Measurements from ENCODE around the gene PLXDC2.
A peak's percentile ranks its signal among the peaks of the same experiment; 100 is the strongest.
"Not testable (repeated sequence)": the region's sequence is repeated elsewhere in the genome, so short reads cannot be mapped to it uniquely, and the experiment has no call there.

Gene PLXDC2

DNA sequence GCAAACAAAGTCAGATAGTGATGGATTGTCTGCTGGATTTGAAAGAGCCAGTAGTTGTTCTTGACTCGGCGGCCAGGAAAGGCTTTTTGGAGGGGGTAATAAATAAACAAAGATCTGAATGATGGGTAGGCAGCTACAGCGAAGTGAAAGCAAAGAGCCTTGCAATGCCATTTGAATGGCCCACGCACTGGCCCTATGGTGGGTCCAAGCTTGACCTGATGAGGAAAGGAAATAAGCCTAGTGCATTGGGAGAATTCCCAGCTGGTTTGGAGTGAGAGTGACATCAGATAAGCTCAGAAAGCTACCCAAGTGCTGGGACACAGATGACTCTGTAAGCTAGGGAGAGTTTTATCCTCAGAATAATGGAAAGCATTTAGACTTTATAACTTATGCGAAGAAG lies 365.2 kb downstream of the PLXDC2 start:
- H3K27me3 ChIP-seq (replicated peaks), result no peaks in the 10 kb centered on the region
- in situ Hi-C loops (cut with HindIII; ENCODE audit: low pct_ligation_motif_present, low sequenced_read_pairs), result no loop called here
- H3K4me3 ChIP-seq (ENCODE audit: low read depth, low read length), result no peak overlapping the region
- no peak for DNase-seq
- no peaks in the 10 kb centered on the region for H3K36me3 ChIP-seq (replicated peaks)
- TF ChIP-seq, protein P1, sequence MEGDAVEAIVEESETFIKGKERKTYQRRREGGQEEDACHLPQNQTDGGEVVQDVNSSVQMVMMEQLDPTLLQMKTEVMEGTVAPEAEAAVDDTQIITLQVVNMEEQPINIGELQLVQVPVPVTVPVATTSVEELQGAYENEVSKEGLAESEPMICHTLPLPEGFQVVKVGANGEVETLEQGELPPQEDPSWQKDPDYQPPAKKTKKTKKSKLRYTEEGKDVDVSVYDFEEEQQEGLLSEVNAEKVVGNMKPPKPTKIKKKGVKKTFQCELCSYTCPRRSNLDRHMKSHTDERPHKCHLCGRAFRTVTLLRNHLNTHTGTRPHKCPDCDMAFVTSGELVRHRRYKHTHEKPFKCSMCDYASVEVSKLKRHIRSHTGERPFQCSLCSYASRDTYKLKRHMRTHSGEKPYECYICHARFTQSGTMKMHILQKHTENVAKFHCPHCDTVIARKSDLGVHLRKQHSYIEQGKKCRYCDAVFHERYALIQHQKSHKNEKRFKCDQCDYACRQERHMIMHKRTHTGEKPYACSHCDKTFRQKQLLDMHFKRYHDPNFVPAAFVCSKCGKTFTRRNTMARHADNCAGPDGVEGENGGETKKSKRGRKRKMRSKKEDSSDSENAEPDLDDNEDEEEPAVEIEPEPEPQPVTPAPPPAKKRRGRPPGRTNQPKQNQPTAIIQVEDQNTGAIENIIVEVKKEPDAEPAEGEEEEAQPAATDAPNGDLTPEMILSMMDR (IDR thresholded peaks at IDR 0.05; ENCODE audit: low read depth, low read length, missing control alignments), result no peak
- no peak overlapping the region for H3K27ac ChIP-seq

DNA sequence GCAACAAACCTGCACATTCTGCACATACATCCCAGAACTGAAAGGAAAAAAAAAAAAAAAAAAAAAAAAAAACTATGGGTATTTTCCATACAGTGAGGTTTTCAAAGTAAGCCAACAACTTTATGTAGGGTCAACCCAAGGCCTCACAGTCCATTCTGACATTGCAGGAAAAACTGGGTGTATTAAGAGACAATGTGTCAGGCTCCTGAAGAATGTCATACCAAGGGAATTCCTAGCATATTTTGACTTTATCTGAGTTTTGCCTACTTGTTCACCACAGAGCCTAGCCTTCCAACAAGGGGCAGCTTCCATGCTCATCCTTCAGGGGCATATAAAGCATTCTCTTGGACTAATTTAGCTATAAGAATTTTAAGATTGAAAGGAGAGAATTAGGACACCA lies 368.9 kb downstream of the PLXDC2 start:
- peak; percentile 1 for DNase-seq
- Histone ChIP-seq H3K27ac (no peak overlapping the region), H3K4me3 (ENCODE audit: low read depth, low read length) (no peak overlapping the region), H3K36me3 (replicated peaks) (no peaks in the 10 kb centered on the region), H3K27me3 (replicated peaks) (no peaks in the 10 kb centered on the region)
- TF ChIP-seq, protein P1 (IDR thresholded peaks at IDR 0.05; ENCODE audit: low read depth, low read length, missing control alignments), result no peak
- in situ Hi-C loops (cut with HindIII; ENCODE audit: low pct_ligation_motif_present, low sequenced_read_pairs), result no loop called here

DNA sequence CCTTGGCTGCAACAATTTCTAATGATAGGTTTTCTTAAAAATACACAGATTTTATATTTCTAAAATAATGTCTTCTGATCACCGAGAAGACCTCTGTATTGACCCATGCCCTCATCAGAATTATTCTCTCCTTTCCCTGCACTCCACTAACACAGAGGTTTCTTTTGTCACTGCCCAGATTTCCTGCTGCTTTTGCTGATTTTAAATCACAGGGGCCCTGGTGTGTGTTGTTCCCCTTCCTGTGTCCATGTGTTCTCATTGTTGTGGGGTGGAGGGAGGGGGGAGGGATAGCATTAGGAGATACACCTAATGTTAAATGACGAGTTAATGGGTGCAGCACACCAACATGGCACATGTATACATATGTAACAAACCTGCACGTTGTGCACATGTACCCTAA lies 375.2 kb downstream of the PLXDC2 start:
- H3K4me3 ChIP-seq (ENCODE audit: low read depth, low read length); H3K36me3 ChIP-seq (replicated peaks); DNase-seq; H3K27ac ChIP-seq; H3K27me3 ChIP-seq (replicated peaks); in situ Hi-C loops (cut with HindIII; ENCODE audit: low pct_ligation_motif_present, low sequenced_read_pairs): not testable (repeated sequence)

DNA sequence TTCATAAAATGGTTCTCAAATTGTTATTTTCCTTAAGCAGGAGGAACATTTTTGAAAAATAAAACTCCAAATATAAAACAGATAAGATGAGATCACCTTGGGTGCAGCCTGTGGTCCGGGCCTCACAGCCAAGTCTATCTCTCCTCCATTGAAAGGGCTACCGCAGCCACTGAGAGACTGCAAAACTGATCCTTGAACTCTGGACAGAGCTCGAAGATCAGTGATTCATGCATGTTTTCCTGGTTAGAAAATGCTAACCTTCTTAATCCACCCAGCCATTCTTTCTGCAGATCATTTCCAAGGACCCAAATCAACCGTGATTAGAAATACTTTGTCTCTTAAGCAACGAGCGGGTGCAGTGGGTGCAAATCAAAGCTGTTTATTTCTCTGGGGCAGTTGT lies 378.8 kb downstream of the PLXDC2 start:
- TF ChIP-seq, protein P1 (IDR thresholded peaks at IDR 0.05; ENCODE audit: low read depth, low read length, missing control alignments), result no peak
- Histone ChIP-seq H3K36me3 (replicated peaks) (no peaks in the 10 kb centered on the region), H3K4me3 (ENCODE audit: low read depth, low read length) (no peak overlapping the region), H3K27ac (no peak overlapping the region), H3K27me3 (replicated peaks) (no peaks in the 10 kb centered on the region)
- no peak for DNase-seq
- in situ Hi-C loops (cut with HindIII; ENCODE audit: low pct_ligation_motif_present, low sequenced_read_pairs), result no loop called here

DNA sequence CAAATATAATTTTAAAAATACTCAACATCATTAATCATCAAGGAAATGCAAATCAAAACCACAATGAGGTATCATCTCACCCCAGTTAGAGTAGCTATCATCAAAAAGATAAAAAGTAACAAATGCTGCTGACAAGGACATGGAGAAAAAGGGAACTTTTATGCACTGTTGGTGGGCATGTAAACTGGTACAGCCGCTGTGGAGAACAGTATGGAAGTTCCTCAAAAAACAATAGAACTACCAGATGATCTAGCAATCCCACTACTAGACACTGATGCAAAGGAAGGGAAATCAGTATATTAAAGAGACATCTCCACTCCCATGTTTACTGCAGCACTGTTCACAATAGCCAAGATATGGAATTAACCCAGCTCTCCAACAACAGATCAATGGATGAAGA lies 384.5 kb downstream of the PLXDC2 start:
- in situ Hi-C loops (cut with HindIII; ENCODE audit: low pct_ligation_motif_present, low sequenced_read_pairs), result no loop called here
- Histone ChIP-seq H3K27ac (no peak overlapping the region), H3K4me3 (ENCODE audit: low read depth, low read length) (no peak overlapping the region), H3K27me3 (replicated peaks) (no peaks in the 10 kb centered on the region), H3K36me3 (replicated peaks) (no peaks in the 10 kb centered on the region)
- no peak for DNase-seq
- TF ChIP-seq, protein P1 (IDR thresholded peaks at IDR 0.05; ENCODE audit: low read depth, low read length, missing control alignments), result no peak

DNA sequence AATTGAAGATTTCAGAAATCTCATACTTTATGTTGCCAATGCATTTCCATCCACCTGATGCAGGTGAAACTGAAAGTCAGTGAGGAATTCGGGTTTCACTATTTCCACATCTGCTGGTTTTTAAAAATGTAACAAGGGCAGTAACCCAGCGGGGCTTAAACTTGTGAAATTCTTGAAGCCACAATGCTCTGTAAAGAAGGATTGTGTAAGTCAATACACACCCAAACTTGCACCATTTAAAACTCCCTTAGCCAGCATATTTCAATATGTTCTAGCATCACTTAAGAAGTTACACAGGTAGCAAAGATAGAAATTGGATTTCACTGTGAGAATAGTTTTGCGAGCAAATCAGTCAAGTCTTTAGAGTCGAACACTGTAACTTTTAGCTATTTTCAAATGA lies 386.1 kb downstream of the PLXDC2 start:
- TF ChIP-seq, protein P1 (IDR thresholded peaks at IDR 0.05; ENCODE audit: low read depth, low read length, missing control alignments), result no peak
- Histone ChIP-seq H3K36me3 (replicated peaks) (no peaks in the 10 kb centered on the region), H3K4me3 (ENCODE audit: low read depth, low read length) (no peak overlapping the region), H3K27me3 (replicated peaks) (no peaks in the 10 kb centered on the region), H3K27ac (no peak overlapping the region)
- no peak for DNase-seq
- in situ Hi-C loops (cut with HindIII; ENCODE audit: low pct_ligation_motif_present, low sequenced_read_pairs), result no loop called here
